ENCODE results near the gene PTPRQ.
"Not testable (repeated sequence)": the region's sequence is repeated elsewhere in the genome, so short reads cannot be mapped to it uniquely, and the experiment has no call there.

The PTPRQ gene

GRCh38 chr12:80648881-80649280 lies 204.8 kb downstream of the PTPRQ start:
- DNase-seq, result no peak

GRCh38 chr12:80655751-80656150 lies 211.7 kb downstream of the PTPRQ start:
- DNase-seq, result no peak

DNA sequence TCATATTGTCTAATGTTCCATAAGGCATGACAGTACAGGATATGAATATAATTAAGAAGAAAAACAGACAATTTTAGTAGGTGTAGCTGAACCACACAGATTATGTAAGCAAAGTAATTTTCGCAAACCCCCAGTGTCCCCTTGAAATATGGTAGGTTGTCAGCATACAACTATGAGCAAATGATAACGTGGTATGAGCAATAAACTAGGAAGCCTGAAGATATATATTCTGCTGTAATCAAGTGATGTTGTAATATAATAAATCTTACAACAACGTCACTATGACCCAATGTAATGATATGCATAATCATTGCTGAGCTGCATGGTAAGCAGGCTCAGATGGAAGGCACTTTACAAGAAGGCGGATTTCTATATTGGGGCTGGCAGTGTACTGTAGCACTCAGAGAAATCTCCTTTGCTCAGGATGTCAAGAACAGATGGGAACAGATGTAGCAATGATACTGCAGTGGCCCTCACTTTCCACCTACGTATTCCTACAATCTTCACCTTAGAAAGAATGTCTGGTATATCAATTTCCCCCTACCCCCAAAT lies 215.6 kb downstream of the PTPRQ start:
- DNase-seq, result no peak

GRCh38 chr12:80662586-80662985 lies 218.6 kb downstream of the PTPRQ start:
- no peak for DNase-seq

GRCh38 chr12:80670214-80670613 lies 226.2 kb downstream of the PTPRQ start:
- no peak for DNase-seq

GRCh38 chr12:80676042-80676636 lies 232.1 kb downstream of the PTPRQ start:
- not testable (repeated sequence) for DNase-seq

DNA sequence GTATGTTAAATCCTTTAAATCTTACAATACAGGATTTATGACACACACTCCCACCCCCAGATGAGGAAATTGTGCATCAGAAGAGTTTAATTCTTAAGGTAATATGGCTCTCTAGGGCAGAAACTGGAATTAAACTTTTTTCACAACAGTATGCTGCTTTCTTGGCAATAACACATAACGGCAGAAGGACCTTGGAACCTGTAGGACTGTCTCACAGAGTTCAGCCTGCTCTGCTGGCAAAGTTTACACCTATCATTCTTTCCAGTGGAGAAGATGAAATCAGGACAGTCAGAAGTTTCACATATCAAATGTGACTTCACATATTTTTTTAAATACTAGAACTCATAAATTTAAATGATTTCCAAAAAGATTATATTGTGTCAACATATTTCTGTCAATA lies 232.8 kb downstream of the PTPRQ start:
- DNase-seq, result no peak

- DNase-seq, result no peak
Measured at GRCh38 chr12:80677994-80678393, 234.0 kb downstream of the PTPRQ start.

GRCh38 chr12:80679346-80680131 lies 235.5 kb downstream of the PTPRQ start:
- DNase-seq, result no peak

DNA sequence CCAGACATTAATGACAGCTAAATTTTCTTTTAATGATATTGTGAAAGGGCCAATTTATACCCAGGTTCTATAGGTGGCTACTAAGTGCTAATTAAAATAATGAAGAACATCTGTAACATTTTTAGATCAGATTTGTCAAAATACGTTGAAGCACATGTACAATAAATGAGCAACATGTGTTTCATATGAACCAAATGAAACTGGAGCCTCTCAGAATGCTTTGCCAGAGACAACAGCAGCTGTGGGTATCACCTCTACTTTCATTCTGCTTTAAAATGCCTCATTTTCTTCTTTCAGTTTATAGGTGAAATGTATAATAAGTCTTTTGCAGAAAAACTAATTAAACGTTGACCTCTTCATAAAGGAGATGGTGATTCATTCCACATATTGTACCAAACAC lies 237.3 kb downstream of the PTPRQ start:
- DNase-seq, result no peak

- DNase-seq, result no peak
Measured at GRCh38 chr12:80681786-80682185, 237.8 kb downstream of the PTPRQ start.

GRCh38 chr12:80684077-80684495 lies 240.1 kb downstream of the PTPRQ start:
- DNase-seq, result no peak

GRCh38 chr12:80690090-80690489 lies 246.1 kb downstream of the PTPRQ start:
- no peak for DNase-seq

DNA sequence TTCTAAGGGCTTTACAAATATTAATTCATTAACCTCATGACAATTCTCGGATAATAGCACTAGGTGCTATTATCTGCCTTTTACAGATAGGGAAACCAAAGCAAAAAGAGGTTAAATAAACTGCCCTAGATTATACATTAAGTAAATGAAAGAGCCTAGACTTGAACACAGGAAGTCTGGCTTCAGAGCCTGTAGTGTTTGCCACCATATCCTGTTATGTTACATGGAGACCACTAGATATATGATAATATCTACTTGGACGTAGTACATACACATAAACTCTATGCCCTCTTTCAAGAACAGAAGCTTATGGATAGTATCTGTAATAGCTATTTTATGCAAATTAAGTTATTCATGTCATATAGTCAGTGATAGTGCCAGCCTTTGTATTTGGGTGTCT lies 246.5 kb downstream of the PTPRQ start:
- no peak for DNase-seq

DNA sequence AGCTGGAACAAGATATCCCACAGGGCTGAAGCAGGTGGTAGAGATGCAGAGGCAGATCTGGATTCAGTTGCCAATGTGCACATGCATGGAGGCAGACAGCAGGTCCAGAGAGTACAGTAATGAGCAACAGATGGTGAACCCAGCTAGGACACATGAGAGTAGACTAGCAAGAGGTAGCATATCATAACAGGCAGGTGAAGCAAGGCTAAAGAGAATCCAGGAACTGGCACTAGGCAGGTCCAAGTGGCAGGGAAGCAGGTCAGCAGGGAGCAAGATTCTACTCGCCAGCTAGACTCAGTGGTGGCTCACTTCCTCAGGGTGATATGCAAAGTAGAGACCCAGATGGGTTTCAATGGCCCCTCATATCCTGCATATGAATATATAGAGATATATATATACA lies 248.1 kb downstream of the PTPRQ start:
- DNase-seq, result no peak

- DNase-seq, result no peak
Measured at GRCh38 chr12:80697270-80697887, 253.3 kb downstream of the PTPRQ start.

DNA sequence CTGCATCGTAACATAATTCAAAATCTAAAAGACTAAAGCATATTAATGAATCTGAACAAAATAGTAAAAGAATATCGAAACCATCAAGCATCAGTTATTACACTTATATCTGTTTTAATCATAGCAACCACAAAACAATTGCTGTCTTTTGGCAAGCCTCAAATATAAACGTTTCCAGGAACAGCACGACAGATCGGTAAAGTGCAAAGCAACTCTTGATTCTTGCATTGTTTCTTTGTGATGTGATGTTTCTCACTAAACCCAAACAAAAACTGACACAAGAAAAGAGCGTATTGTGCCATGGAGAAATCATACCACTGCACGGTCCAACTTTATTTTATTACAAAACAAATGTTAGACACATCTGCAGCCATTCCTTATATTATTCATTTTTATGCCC lies 254.2 kb downstream of the PTPRQ start:
- no peak for DNase-seq

GRCh38 chr12:80698847-80699542 lies 255.0 kb downstream of the PTPRQ start:
- DNase-seq, result no peak

DNA sequence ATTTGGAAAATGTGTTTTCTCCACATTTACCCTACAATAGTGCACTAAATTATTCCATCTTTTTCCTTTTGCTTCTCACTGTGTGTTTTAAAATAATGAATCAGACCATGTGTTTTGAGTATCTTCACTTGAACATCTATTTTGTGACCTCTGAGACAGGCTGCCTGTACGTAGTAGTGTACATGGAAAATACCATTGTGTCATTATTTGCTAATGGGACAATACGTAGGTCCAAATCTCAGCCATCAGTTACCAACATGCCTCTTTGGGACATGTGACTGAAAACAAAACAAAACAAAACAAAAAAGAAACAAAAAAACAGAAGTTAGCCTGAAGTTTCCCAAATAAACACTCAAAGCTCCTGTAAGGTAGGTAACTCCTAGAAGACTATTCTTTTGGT lies 256.3 kb downstream of the PTPRQ start:
- DNase-seq, result no peak

GRCh38 chr12:80701388-80701787 lies 257.4 kb downstream of the PTPRQ start:
- no peak for DNase-seq

DNA sequence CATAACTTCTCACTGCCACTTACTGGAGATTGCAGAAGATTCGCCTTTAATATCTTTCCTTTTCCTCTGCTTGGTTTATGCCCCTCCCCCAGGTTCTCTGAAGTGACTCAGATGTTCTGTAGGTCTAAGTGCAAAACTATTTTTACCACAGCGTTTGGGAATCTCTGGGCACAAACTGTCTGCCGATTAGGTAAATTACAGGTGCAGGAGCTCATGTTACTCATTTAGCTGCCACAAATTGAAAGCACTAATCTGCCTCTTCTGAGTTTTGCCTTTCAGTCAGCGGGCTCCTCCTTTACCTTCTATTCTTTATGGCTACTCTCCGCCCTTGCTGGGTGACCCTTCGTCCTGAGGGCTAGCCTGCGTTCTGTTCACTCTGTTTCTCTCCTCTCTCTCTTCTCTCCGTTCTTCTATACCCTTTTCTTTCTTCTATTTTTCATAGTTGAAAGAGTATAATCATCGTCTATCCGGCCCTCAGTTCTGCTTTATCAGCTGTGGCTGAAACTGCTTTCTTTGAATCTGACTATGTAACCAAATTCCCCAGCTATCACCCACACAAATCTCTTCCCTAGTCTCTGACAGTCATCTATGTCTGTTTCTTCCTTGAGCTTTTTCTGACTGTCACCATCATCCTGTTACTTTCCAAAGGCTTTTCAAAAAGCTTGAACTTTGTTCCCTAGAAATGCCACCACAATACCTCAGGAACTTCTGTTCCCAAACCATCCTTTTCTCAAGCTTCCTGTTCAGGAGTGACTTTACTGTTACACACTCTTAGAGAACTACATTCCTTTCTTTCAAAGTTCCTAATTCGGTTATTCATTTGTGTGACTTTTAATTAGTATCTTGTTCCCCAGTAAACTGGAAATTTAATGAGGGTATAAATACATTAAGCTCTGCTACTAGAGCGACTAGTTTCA lies 259.1 kb downstream of the PTPRQ start:
- no peak for DNase-seq

DNA sequence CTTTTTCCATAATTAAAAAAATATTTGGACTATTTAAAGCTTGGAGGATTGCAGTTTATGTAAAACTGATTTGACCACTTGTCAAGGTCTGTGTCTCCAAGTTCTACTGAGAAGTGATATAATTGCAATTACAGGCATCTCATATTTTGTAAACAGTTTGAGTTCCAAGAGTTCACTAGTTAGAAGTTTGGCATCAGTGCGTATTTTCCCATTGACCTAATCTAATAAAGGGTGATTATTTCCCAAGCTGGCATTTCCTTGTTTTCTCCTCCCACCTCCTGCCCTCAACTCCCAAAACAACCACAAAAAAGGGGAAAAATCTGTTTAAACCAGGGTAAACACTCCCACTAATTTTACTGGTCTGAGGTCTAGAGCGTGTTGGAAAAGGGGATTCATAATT lies 260.4 kb downstream of the PTPRQ start:
- DNase-seq, result no peak

Measured in cortex of kidney (tissue), 1 donor.